GDM1 (cell line): ENCODE measurements around the gene CST9.
A peak's percentile ranks its signal among the peaks of the same experiment; 100 is the strongest.

Experiments used
- DNase-seq: peaks from one replicate; lab custom pipeline; 2025; lab: John Stamatoyannopoulos, UW

CST9 gene, protein sequence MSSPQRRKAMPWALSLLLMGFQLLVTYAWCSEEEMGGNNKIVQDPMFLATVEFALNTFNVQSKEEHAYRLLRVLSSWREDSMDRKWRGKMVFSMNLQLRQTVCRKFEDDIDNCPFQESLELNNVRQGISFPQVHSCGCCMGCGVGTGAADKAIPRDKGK

DNA sequence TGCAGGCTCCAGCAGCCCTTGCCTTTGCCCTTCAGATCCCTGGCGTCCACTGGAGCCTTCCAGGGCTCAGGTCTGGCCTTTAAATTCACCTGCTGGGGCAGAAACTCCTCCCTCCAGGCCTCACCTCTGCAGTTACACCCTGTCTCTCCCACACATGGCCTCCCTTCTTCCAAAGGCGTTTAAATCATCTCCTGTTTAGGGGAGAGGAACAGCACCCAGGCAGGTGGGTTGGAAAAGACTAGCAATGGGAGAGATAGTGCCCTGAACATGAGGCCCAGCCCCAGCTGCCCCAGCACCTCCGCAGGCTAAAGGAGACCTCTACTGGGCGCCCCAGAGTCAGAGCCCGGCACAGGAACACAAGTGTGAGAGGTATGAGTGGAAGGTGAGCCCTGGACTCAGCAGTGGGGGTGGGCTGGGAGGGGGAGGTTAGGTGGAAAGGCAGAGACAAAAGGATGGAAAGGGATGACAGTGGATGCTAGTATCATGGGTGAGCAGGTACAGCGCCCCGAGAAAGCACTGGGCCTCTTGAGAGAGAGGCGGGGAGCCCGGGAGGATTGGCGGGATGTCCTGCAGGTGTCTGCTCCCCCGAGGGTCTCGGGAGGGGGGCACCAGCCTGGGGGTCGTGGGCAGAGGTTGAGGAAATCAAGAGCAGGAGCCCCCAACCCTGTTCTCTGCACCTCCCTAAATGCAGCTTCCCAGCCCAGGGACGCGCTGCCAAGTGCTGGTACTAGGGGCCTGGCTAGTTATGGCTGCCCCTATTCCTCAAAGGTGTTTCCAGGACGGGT is at the start of gene CST9:
Gene CST9 (minus strand): TSS at position 51 of the 785 bp plus-strand sequence. CDS start 53 bp downstream, outside the sequence.
- no peak for DNase-seq

DNA sequence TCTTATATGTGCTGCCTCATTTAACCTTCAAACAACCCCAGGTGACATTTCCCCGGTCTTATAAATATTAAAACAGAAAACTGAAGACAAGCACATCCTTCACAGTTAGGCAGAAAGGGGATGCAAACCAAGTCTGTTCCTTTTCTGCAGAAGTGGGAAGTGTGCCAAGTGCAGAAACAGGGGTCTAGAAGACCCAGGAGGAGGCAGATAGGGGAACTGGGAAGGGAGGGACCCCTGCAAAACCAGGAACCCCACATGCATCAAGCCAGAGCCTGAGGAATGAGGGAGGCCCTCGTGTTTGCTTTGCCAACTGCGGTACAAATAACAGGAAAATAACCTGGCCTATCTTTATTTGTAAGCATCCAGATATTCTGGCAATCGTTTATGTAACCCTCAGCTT is 49.0 kb upstream of the CST9 start:
- DNase-seq, result no peak

DNA sequence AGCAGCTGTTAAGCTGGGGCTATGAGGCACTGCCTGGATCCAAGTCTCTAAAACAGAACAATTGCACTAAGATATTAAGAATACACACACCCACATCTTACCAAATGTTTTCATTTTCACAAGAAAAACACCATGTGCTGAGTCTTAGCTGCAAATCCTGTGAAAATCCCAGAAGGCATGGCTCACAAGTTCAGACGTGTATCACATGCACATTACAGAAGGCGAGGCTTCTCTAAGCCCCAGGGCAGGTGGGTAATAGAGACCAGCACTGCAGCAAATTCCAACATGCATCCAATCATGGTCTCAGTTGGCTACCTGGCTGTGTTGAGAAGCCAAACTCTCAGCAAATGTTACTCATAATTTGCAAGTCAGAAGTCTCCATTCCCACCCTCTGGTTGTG is 48.3 kb upstream of the CST9 start:
- DNase-seq, result no peak

DNA sequence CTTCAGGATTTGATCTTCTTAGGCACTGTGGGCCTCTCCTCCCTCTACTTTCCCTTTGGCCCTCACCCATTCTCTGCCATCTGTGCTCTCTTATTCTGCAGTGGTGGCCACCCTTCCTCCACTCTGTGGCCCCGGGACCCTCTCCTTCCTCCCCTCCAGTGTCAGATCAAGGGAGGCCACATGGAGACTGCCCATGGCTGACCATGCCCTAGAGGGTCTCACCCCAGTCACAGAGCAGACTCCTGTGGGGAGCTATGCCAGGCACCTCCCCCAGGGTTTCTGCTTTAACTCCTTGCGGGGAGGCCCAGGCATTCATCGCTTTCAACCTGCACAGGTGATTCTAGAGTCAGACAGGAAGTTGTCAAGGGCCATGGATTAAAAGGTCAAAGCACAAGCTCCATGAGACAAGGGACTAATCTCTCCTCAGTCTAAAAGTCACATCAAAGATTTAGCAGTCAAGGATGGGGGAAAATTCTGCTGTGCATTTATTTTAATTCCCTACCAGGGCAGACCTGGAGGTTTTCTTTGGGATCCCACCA is 47.8 kb upstream of the CST9 start:
- DNase-seq, result no peak

DNA sequence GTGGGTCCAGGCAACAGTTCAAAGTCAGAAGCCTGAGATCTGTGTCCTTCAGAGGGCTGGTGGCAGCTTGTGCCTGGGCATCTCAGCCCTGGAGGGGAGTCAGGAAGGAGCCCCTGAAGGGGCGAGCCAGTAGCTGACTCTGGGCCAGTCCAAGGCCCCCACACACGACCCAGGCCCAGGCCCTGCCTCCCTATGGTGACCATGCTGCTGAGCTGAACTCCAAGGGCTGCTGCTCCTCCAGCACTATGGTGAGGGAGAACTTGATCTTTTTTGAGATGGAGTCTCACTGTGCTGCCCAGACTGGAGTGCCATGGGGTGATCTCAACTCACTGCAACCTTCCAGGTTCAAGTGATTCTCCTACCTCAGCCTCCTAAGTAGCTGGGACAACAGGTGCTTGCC is 47.2 kb upstream of the CST9 start:
- no peak for DNase-seq

DNA sequence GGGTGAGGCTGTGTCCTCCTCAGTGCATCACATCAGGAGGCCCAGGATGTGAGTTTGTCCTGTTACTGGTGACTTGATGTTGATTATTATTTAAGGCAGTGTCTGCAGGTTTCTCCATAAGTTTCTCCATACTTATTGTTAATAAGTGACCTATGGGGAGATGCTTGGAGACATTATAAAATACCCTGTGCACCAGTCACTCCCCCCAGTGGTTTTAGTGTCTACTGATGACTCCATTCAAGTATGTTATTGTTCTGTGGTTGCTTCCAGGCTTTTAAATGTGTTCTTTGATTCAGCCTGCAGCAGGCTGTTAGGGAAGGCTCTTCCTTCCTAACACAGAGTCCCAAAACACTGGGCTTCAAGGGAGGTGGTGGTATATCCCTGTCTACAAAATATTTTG is 46.7 kb upstream of the CST9 start:
- DNase-seq, result no peak

DNA sequence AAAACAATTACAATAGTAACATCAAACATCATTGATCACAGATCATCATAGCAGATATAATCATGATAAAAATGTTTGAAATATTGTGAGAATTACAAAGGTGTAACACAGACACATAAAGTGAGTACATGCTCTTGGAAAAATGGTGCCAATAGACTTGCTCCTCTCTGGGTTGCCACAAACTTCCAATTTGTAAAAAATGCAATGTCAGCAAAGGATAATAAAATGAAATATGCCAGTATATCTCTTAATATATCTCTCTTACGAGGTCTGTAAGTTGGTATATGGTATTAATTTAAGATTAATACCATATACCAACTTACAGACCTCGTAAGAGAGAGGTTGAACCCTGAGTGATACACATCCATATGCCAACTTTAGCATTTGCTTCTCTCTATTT is 45.4 kb upstream of the CST9 start:
- no peak for DNase-seq

DNA sequence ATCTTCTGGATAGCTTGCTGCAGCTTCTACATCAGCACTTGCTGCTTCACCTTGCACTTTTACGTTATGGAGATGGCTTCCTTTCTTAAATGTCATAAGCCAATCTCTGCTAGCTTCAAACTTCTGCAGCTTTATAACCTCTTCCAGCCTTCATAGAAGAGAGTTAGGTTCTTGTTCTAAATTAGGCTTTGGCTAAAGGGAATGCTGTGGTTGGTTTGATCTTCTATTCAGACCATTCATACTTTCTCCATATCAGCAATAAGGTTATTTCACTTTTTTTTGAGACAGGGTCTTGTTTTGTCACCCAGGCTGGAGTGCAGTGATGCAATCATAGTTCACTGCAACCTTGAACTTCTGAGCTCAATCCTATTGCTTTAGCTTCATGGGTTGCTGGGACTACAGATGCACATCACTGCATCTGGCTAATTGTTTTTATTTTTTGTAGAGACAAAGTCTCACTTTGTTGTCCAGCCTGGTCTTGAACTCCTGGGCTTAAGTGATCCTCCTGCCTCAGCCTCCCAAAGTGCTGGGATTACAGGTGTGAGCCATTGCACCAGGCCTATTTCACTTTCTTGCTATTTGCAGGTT is 44.2 kb upstream of the CST9 start:
- no peak for DNase-seq

DNA sequence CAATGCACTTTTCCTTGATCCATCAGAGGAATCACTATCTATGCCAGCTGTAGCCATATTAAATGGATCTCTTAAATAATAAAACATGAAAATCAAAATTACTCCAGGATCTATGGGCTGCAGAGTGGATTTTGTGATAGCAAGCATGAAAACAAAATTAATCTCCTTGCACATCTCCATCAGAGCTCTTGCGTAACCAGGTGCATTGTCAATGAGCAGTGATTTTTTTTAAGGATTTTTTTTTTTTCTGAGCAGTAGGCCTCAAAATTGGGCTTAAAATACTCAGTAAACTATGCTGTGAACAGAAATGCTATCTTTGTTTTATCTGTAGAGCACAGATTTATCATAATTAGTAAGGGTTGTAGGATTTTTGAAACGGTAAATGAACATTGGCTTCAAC is 43.5 kb upstream of the CST9 start:
- no peak for DNase-seq

DNA sequence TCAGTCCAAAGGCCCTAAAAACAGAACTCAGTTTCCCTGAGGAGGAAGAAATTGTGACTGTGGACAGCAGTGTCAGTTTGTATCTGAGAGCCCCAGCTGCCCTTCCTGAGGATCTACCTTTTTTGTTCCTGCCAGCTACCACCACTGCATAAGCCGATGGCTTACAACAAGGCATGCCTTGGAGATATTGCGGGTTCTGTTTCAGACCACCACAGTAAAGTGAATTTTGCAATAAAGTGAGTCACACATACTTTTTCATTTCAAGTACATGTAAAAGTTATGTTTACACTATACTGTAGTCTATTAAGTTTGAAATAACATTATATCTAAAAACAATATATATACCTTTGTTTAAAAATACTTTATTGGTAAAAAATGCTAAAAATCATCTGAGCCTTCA is 41.6 kb upstream of the CST9 start:
- DNase-seq, result no peak

DNA sequence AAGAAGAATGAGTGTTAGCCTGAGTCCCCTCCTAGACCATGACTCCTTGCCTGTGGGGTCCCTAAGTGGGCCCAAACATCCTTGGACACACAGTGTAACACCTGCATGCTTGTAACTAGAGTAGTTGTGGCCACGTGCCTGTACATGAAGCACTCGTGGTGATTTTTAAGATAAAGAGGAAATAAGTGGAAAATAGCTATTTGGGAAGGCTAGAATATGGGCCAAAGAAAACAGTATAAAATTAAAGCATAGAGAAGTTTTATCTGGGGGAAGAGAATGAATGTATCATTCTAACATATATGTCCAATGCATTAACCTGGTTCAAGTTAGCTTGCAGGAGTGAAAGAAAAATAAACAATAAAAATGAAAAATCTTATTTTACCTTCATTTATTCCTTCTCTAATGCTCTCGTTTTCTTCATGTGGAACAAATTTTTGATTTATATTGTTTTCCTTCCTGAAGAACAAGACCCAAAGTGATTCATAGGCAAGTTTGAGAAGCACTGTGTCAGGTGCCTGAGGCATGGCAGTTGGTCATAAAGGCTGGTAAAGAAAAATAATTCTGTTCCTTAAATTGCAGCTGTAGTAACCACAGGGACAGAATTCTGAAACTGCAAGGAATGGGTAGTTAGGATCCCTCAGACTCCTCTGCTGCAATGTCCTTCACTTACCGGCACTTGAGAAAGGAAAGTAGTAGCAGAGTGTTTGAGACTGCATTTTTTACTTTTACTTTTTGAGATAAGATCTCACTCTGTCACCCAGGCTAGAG is 40.6 kb upstream of the CST9 start:
- no peak for DNase-seq

DNA sequence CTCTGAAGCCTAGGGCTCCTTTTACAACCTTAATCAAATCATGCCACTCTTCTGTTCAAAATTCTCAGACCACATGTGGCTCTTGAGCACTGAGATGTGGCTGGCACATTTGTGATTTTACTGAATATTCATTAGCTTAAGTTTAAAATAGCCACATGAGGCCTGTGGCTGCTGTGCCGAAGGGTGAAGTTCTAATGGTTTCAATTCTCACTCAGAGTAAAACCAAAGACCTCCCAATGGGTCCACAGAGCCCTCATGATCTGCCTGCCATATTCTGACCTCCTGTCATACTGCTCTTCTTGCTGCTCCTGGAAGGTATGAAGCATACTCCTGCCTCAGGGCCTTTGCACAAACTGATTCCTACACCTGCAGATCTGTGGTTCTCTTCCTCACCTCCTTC is 39.9 kb upstream of the CST9 start:
- no peak for DNase-seq

DNA sequence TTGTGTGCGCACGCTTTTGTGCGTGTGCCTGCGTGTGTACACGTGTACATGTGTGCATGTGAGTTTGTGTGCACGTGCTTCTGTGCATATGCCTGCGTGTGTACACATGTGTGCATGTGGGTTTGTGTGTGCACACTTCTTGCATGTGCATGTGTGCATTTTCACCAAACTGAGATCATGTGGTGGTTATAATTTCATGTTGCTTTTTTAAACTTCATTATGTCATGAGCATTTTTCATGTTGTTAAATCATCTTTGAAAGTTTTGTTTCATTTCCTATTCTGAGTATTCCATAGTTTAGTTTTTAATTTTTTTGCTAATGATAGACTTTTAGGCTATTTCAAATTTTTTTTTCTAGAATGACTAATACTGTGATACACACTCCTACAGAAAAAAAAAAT is 38.4 kb upstream of the CST9 start:
- DNase-seq, result no peak

DNA sequence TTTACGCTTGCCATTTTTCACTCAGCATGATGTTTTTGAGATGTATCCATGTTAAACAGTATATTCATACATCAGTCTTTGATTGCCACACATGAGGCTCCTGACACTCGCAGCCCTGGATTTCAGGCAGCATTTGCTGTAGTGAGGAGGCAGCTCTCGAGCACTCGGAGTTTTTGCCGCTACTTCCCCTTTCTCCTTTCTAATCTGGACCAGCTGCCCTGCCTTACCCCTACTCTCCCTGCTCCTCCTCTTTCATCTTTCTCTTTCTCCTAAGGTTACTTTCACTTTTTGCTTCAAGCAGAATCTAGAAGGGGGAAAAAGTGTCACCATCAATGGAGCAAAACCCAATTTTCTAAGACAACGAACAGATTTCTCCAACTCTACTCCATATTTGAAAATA is 37.9 kb upstream of the CST9 start:
- peak; percentile 38 for DNase-seq

DNA sequence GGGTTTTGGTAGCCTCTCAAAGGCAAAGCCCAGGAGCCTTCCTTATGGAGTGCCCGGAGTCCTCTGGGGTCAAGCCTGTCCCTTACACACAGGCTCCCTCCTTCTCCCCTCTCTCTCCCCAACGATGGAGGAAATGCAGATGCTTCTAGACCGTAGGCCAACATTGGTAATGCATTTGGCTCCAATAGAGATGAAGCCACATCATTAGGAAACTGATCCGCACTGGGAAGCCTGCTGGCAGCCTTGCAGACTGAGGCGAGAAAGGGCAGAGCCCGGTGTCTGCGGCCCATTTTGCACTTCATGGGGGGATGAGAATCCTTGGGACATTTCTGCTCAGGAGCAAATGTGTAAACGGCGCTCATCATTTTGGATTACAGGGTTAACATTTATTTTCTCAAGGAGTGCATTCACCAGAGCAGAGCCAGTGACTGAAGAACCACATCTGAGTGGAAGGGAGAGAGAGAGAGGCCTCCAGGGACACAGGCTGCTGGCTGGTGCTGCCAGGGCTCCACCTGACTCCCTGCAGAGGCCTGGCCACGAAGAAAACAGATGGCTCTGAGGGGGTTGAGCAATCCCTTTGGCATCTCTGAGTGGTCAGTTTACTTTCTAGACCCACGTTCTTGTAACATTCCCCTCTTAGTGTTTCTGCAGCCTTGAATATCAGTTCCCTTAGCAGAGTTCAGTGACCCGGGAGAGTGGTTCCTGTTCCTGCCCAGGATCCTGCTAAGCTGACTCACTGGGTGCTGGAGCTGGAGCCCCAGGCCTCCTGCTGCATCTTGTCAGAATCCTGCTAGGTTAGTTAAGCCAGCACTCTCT is 36.4 kb upstream of the CST9 start:
- DNase-seq, result no peak

DNA sequence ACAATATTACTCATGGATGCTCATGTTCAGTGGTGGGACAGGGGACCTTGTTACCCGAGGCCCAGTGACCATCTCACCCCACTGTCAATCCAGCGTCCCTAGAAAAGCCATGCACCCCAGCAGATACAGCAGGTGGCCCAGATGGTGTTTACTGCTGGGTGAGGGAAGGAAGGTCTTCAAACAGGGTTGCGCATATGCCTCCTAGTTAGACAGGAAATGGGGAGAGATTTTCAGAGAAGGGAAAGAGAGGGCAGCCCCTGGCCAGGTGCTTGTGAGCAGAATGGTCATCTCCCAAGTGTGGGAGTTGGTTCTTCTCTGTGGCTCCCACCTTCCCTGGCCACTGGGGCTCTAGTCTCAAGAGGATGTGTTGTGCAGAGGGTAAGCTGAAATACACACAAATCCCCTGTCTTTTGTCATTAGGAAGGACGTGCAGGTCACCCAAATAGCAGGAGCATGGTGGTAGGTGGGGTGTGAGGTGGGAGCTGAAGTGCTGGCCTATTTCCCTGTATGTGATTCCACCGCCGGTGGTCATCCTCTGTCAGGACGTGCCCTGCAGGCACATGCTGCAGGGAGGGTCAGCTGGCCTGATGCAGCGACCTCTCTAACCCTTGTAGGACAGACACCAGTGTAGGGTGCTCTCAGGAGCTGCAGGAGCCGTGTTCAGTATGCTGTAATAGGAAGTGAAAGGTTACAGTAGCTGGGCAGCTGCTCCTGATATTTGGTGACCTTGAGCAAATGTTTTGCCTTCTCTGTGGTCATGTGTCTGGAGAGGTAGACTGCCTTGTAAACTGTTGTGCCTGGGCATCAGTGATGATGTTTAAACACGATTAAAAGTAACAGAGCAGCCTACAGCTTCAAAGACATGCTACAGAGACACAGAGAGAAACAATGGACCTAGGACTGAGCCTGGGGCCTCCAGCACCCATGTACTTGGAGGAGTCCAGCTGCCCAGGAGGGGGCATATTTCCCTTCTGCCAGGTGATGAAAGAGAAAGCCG is 35.3 kb upstream of the CST9 start:
- no peak for DNase-seq

DNA sequence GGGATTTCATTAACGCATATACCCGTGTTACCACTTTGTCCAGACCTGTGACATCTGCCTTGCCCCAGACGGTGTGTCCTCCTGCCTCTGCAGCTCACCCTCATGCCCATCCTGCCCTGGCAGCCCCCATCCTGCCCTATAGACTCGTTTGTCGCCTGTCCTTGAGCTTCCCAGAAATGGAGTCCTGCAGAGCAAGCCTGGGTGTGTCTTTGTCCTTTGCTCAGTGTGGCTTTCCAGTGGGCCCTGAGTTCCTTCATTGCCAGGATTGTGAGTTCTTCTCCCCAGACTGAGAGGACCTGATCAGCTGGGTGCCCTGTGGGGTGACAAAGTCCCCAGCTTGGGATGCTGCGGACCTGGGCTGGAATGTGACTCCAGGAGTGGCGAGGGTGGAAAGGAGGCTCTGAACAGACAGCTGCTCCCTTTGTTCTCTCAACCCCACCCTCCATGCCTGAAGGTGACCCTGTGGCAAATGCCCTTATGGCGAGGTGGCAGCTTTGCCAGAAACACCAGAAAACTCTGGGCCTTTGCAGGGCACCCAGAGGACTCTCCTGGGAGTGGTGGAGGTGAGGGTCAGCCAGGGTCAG is 34.4 kb upstream of the CST9 start:
- no peak for DNase-seq

DNA sequence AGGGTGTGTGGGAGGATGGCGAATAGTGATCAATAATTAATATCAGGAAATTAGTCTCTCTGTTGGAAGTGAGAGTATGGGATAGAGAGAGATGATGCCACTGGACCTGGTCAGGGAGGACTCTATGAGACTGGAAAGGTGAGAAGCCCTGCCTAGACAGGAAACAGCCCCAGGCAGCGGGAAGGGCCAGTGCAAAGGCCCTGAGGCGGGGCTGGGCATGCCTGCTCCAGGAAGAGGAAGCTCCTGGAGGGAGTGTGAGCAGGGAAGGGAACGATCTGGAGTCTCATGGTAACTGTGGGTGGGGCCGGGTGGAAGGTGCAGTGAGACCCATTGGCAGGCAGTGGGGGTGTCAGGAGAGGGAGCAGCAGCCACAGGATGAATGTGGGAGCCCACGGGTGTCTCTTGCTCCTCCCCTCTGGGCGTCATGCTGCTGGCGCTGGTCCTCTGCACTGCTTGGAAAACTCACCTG is 33.8 kb upstream of the CST9 start:
- DNase-seq, result no peak

DNA sequence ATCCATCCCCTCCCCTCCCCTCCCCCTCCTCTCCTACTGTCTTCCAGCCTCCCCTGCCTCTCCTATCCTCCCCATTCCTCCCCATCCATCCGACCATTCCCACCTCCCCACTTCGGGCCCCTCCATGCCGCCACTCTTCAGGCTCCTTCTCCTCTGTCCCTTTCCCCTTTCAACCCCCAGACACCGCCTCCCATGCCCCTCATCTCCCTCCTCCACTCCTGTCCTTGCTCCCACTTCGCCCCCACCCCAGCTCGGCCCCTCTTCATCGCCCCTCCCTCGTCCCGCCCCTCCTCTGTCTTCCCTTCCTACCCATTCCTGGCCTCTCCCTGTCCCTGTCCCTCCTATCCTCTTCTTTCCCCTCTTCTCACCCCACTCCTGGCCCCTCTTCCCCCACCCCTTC is 32.6 kb upstream of the CST9 start:
- no peak for DNase-seq
